HS-27A (cell line): Measurements from ENCODE around the gene PTPRK.

Source experiments
- DNase-seq: peaks from one replicate; pipeline ENCODE4 v3.0.0-alpha.2; 2012; ENCODE audit warnings: low read depth, missing footprints

The PTPRK gene

DNA sequence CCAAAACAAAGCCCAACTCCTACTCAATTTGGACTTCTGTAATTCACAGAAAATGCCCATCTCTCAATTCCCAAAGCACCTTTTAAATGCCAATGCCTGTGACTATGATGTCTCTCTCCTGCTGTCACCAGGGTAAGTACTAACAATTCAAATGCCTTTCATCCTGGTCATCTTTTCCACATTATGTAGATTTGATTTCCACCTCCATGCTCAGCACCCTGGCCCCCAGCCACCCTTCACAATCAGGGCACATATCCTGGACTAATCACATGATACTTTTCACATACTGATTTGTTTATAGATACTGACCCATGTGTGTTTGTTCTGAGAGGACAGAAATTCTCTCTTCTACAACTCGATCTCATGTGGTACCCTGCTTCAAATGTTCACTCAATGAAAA lies 236.3 kb downstream of the PTPRK start:
- DNase-seq = no peak

DNA sequence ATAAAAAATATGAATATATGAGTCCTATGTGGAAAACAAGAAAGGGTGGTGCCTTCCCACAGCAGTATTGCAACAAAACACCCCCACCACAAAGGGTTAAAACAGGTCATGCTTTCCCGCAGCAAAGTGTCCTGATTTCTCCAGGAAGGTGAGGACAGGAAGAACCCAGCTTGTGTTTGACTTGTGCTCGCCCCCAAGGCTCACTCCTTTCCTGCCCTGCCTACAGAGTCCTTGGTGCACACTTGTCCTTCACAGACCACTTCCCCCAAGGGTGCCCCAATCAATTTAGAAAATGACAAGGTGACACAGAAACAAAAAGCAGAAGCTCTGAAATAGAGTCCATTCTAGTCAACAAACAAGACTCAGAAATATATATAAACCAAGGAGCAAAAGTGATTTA lies 237.4 kb downstream of the PTPRK start:
- DNase-seq = no peak

DNA sequence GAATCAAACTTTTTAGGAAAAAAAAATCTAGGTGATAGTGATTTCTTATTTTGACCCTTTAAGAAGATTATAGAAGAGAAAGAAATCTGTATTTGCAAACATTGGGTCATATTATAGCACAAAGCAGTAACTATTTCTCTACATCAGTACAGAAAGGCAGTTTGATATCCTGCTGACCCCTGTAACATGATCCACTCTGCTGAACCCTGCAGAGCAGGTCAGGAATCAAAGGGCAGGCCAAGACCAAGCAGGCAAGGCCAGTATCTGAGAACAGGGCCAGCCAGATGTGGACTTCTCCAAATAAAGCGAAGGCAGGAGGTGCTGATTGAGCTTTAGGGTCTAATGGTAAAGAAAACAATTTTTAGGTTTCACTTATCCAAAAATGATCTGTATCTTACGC lies 239.4 kb downstream of the PTPRK start:
- DNase-seq = no peak

GRCh38 chr6:128280066-128280465 lies 240.3 kb downstream of the PTPRK start:
- no peak for DNase-seq

- no peak for DNase-seq
Observed at GRCh38 chr6:128278836-128279235, 241.6 kb downstream of the PTPRK start.

DNA sequence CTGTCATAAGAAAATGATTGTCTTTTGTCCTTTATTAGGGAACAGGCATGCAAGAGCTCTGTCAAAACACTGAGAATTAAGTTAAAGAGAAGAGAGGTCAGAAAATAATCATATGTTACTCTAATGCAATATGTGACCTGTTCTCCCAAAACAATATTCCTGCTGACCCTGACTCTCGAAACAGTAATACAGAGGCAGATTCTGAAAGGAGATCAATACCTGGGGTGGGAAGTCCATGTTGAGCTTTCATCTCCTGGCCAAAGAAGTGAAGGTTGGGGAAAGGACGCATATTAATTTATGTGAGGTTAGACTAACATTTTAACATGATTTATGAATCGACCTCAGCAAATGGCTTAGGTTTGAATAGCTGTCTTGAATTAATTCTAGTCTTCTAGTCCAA lies 243.0 kb downstream of the PTPRK start:
- DNase-seq = no peak

GRCh38 chr6:128276311-128276710 lies 244.1 kb downstream of the PTPRK start:
- DNase-seq = no peak

GRCh38 chr6:128275681-128276080 lies 244.7 kb downstream of the PTPRK start:
- DNase-seq = no peak

GRCh38 chr6:128275030-128275429 lies 245.4 kb downstream of the PTPRK start:
- no peak for DNase-seq

- no peak for DNase-seq
Observed at GRCh38 chr6:128271527-128271926, 248.9 kb downstream of the PTPRK start.

GRCh38 chr6:128271011-128271410 lies 249.4 kb downstream of the PTPRK start:
- no peak for DNase-seq

- no peak for DNase-seq
Observed at GRCh38 chr6:128266946-128267345, 253.5 kb downstream of the PTPRK start.

DNA sequence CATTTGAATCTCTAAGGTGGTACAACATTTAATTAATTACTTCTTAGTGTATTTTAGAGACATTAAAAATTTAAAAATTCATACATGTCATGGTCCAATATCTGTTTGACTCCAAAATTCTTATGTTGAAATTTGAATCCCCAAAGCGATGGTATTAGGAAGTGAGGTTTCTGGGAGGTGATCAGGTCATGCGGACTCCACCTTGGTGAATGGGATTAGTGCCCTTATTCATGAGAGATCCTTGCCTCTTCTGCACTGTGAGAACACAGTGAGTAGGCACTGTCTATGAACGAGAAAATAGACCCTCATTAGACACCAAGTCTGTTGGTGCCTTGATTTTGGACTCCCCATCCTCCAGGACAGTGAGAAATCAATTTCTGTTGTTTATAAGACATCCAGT lies 254.7 kb downstream of the PTPRK start:
- no peak for DNase-seq

GRCh38 chr6:128259730-128260685 lies 260.4 kb downstream of the PTPRK start:
- no peak for DNase-seq

GRCh38 chr6:128259029-128259724 lies 261.2 kb downstream of the PTPRK start:
- DNase-seq = no peak

DNA sequence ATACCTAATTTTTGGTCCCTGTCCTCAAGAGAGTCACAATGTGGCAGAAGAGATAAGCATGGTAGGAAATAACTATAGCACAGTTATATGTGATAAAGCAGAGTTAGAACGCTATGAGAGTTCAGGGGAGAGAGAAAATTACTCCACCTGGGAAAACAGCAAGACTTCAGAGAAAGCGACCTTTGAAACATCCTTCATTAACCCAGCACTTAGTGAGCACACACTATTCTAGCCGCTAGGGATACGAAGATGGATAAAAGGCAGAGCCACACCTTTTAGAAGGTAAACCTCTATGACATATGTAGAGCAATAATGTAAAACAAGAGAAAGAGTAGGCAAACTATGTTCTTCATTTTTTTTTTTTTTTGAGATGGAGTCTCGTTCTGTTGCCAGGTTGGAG lies 264.3 kb downstream of the PTPRK start:
- DNase-seq = no peak

- DNase-seq = no peak
Observed at GRCh38 chr6:128252341-128253176, 267.8 kb downstream of the PTPRK start.

- no peak for DNase-seq
Observed at GRCh38 chr6:128251445-128252340, 268.7 kb downstream of the PTPRK start.

DNA sequence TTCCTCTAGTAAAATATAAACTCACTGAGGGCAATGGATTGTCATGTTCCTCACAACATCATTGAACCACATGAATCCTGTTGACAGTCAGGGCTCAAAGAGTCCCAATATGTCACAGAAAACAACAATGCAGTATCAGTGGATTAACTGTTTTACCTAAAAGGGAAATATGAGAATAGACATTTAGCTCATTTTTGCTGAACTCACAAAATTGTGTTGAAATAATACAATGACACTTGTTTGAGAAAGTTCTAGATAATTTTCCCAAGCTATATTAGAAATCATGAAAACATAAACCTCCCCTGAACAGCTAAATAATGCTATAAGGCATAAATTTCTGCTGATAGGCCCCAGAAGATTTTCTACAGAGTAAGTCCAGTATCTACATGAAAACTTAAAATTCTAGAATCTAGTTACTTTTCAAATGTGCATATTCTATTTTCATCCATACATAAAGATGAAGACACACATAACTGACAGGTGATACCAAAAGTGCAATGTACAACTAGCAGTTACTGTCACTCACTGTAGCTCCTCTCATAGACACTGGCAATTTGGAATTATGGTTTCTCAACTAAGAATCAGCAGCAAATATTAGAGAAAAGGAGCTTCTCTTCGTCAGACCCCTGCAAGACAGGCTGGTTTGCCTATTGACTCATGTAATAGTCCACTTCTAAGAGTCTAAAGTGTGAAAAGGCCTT lies 269.9 kb downstream of the PTPRK start:
- DNase-seq = no peak

- no peak for DNase-seq
Observed at GRCh38 chr6:128249429-128249828, 271.0 kb downstream of the PTPRK start.
